COR-L47 (cell line): ENCODE data around the gene GAS7.

Experiments used
- DNase-seq: peaks from one replicate; lab custom pipeline; 2025; lab: John Stamatoyannopoulos, UW

GAS7 gene

GRCh38 chr17:10198509-10199249, at the start of gene GAS7:
GAS7 (minus strand) TSS chr17:10198606.
- DNase-seq: no peak

GRCh38 chr17:10247810-10248209, 49.4 kb upstream of the GAS7 start:
- no peak for DNase-seq

- no peak for DNase-seq
Observed at GRCh38 chr17:10243883-10244844, 45.8 kb upstream of the GAS7 start.

GRCh38 chr17:10241781-10242180, 43.4 kb upstream of the GAS7 start:
- no peak for DNase-seq

- DNase-seq: no peak
Observed at GRCh38 chr17:10238661-10239060, 40.3 kb upstream of the GAS7 start.

GRCh38 chr17:10234033-10234432, 35.6 kb upstream of the GAS7 start:
- DNase-seq: no peak

GRCh38 chr17:10233161-10233560, 34.8 kb upstream of the GAS7 start:
- no peak for DNase-seq

GRCh38 chr17:10229181-10229580, 30.8 kb upstream of the GAS7 start:
- no peak for DNase-seq

- no peak for DNase-seq
Observed at GRCh38 chr17:10226930-10227695, 28.7 kb upstream of the GAS7 start.

- DNase-seq: no peak
Observed at GRCh38 chr17:10224582-10225195, 26.3 kb upstream of the GAS7 start.

- DNase-seq: no peak
Observed at GRCh38 chr17:10219193-10219592, 20.8 kb upstream of the GAS7 start.

- DNase-seq: no peak
Observed at GRCh38 chr17:10217916-10218315, 19.5 kb upstream of the GAS7 start.

- no peak for DNase-seq
Observed at GRCh38 chr17:10216213-10216938, 18.0 kb upstream of the GAS7 start.

- no peak for DNase-seq
Observed at GRCh38 chr17:10215286-10215685, 16.9 kb upstream of the GAS7 start.

GRCh38 chr17:10211666-10212065, 13.3 kb upstream of the GAS7 start:
- DNase-seq: no peak

GRCh38 chr17:10210151-10210574, 11.8 kb upstream of the GAS7 start:
- no peak for DNase-seq

GRCh38 chr17:10208604-10209193, 10.3 kb upstream of the GAS7 start:
- no peak for DNase-seq

- DNase-seq: no peak
Observed at GRCh38 chr17:10207153-10207552, 8.7 kb upstream of the GAS7 start.

- no peak for DNase-seq
Observed at GRCh38 chr17:10205549-10206185, 7.3 kb upstream of the GAS7 start.

- no peak for DNase-seq
Observed at GRCh38 chr17:10201680-10202079, 3.3 kb upstream of the GAS7 start.
